ENCODE data around the gene GGCX. TPM values are rescaled to one million over a fixed set of nuclear protein-coding genes. Genes with fewer than 3 reads are reported as not detected.

GGCX gene
- total RNA-seq, 1 donor from 2014 or later, result 43.4 TPM

DNA sequence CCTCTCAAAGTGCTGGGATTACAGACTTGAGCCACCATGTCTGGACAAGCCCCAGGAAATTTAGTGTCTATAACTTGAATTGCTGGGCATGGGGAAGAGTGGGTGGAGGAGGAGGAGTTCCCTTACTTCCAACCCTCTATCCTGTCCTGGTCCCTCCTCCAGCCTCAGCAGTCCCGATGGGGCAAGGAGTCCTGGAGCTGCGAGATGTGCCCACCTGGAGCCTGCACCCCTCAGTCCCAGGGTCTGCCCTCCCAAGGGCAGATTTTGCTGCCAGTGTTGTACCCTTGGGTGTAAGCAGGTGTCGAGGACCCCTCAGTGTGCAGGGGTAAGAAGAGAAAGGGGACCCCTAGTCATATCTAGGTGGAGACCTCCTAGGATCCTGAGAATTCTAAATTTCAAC, 18.9 kb upstream of the GGCX start:
- Mint-ChIP-seq H3K36me3 (ENCODE audit: low read depth) (no peaks in the 10 kb centered on the region), H3K27me3 (ENCODE audit: low read depth) (peaks cover 16% of the 10 kb centered on the region), H3K9me3 (no peaks in the 10 kb centered on the region), H3K27ac (ENCODE audit: unreplicated experiment) (no peak overlapping the region), H3K4me3 (no peak overlapping the region), H3K4me1 (peaks cover 30% of the 10 kb centered on the region)
- TF ChIP-seq, protein P1, sequence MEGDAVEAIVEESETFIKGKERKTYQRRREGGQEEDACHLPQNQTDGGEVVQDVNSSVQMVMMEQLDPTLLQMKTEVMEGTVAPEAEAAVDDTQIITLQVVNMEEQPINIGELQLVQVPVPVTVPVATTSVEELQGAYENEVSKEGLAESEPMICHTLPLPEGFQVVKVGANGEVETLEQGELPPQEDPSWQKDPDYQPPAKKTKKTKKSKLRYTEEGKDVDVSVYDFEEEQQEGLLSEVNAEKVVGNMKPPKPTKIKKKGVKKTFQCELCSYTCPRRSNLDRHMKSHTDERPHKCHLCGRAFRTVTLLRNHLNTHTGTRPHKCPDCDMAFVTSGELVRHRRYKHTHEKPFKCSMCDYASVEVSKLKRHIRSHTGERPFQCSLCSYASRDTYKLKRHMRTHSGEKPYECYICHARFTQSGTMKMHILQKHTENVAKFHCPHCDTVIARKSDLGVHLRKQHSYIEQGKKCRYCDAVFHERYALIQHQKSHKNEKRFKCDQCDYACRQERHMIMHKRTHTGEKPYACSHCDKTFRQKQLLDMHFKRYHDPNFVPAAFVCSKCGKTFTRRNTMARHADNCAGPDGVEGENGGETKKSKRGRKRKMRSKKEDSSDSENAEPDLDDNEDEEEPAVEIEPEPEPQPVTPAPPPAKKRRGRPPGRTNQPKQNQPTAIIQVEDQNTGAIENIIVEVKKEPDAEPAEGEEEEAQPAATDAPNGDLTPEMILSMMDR (conservative IDR thresholded peaks at IDR 0.05), result no peak
- no peak for DNase-seq (ENCODE audit: low read depth, low spot score)

DNA sequence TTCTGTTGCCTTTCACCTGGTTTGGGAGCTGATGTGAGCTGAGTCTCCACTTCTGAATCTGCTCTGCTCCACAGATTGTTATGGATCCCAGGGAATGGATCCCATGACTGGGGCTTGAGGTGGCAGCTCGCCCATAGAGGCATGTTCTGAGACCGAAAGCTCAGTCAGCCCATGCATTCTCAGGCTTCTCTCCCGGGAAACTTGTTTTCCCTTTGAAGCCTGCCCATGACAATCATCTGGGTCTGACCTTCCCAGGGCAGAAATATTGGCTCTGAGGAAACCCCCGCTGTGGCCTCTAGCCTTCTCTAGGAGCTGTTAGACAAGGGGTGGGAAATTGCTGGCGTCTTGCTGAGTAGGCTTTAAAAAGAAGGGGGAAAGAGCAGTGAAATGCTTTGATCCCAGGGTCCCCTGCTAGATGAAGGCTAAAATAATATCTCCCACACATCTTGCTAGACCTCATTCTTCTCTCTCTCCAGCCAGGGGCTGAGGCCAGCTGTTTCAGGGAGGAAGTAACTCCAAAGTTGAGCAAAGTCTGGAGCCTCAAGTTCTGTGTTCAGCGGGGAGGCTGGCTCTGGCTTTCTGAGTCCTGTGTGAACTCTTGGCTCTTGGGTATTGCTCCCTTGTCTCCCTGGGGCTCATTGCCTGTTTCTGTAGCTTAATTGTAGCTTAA, 18.1 kb upstream of the GGCX start:
- Mint-ChIP-seq H3K27ac (ENCODE audit: unreplicated experiment) (peak overlapping the region; percentile 55), H3K4me1 (peaks cover 30% of the 10 kb centered on the region), H3K36me3 (ENCODE audit: low read depth) (no peaks in the 10 kb centered on the region), H3K4me3 (peak overlapping the region; percentile 17), H3K27me3 (ENCODE audit: low read depth) (peaks cover 16% of the 10 kb centered on the region), H3K9me3 (no peaks in the 10 kb centered on the region)
- TF ChIP-seq, protein P1 (conservative IDR thresholded peaks at IDR 0.05), result no peak
- DNase-seq (ENCODE audit: low read depth, low spot score), result no peak

DNA sequence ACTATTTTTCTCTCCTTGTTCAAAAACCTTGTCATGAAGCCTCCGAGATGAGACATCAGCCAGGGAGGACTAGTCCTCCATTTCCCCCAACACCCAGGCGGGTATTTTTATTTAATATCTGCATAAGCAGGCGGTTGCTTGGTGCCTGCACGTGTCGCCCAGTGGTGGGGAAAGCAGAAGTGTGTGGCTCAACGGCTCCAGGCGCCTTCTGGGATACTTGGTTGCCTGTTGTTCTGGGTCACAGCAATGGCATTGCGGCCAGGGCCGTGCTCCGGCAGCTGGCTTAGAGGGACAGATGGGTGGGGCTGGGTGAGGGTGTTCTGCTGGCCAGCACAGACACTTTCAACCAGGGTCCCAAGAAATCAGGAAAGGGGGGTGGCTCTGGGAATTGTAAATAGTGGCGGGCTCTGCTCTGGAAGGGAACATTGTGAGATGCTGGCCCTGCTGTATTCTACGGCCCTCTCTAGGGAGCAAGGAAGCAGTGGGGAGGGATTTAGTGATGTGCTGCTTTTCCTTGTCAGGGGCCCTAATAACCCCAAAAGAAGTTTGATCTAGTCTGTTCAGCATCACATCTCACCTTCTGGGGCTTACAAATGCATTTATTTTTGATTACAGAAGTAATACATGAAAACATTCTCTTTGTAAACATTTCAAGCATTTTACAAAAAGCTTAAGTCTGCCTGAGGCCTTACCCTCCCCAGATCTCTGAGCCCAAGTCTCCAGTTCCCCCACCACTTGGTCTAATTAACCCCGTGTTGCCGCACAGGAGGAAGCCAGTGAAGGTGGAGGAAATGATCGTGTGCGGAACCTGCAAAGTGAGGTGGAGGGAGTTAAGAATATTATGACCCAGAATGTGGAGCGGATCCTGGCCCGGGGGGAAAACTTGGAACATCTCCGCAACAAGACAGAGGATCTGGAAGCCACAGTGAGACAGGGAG, 17.2 kb upstream of the GGCX start:
- no peak for DNase-seq (ENCODE audit: low read depth, low spot score)
- no peaks in the 10 kb centered on the region for H3K9me3 Mint-ChIP-seq
- H3K4me3 Mint-ChIP-seq, result peak overlapping the region; percentile 31
- H3K4me1 Mint-ChIP-seq, result peaks cover 30% of the 10 kb centered on the region
- peak overlapping the region; percentile 19 for H3K27ac Mint-ChIP-seq (ENCODE audit: unreplicated experiment)
- no peaks in the 10 kb centered on the region for H3K36me3 Mint-ChIP-seq (ENCODE audit: low read depth)
- TF ChIP-seq, protein P1 (conservative IDR thresholded peaks at IDR 0.05), result no peak
- peaks cover 17% of the 10 kb centered on the region for H3K27me3 Mint-ChIP-seq (ENCODE audit: low read depth)

GRCh38 chr2:85577386-85578242, 16.3 kb upstream of the GGCX start, which contains the start of gene VAMP8:
Gene VAMP8, plus strand, starts transcription at chr2:85577586. Its CDS starts 61 bp downstream, at chr2:85577647.
- peaks cover 22% of the 10 kb centered on the region for H3K27me3 Mint-ChIP-seq (ENCODE audit: low read depth)
- H3K4me1 Mint-ChIP-seq, result peaks cover 30% of the 10 kb centered on the region
- no peaks in the 10 kb centered on the region for H3K9me3 Mint-ChIP-seq
- H3K27ac Mint-ChIP-seq (ENCODE audit: unreplicated experiment), result peak within 1 kb of the TSS; percentile 44
- DNase-seq (ENCODE audit: low read depth, low spot score), result no peak
- H3K36me3 Mint-ChIP-seq (ENCODE audit: low read depth), result no peaks in the 10 kb centered on the region
- TF ChIP-seq, protein P1 (conservative IDR thresholded peaks at IDR 0.05), result no peak
- no peak within 1 kb of the TSS for H3K4me3 Mint-ChIP-seq

DNA sequence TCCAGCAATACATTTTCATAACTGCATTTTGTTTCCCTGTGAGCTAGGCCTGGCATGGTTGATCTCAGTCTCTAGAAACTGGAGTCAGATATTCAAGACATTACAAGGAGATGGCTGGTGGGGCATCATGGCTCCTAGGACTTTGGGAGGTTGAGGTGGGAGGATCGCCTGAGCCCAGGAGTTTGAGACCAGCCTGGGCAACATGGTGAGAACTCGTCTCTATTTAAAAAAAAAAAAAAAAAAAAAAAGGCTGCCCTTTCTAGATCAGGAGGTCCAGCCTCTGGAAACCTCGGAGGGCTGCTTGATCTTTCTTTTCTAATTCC, 15.7 kb upstream of the GGCX start:
- Mint-ChIP-seq H3K4me1 (peaks cover 30% of the 10 kb centered on the region), H3K9me3 (no peaks in the 10 kb centered on the region), H3K27ac (ENCODE audit: unreplicated experiment) (no peak overlapping the region), H3K4me3 (no peak overlapping the region), H3K36me3 (ENCODE audit: low read depth) (no peaks in the 10 kb centered on the region), H3K27me3 (ENCODE audit: low read depth) (peaks cover 26% of the 10 kb centered on the region)
- TF ChIP-seq, protein P1 (conservative IDR thresholded peaks at IDR 0.05), result no peak
- no peak for DNase-seq (ENCODE audit: low read depth, low spot score)

Measured in neural crest cell (in vitro differentiated cells).